Measurements from ENCODE around the gene CLCN7. TPM values are rescaled to one million over a fixed set of nuclear protein-coding genes. Genes with fewer than 3 reads are reported as not detected.

Gene CLCN7
- total RNA-seq, 2 experiments from 2014 or later, result 31.1 to 62.4 TPM

GRCh38 chr16:1486551-1487390 lies 11.9 kb upstream of the CLCN7 start:
- Histone ChIP-seq H3K9me3 (ENCODE audit: low read length) (no peaks in the 10 kb centered on the region), H3K79me2 (ENCODE audit: insufficient read depth, low read depth, low read length) (no peaks in the 10 kb centered on the region), H3K27ac (ENCODE audit: low read depth, low read length, poor library complexity, severe bottlenecking) (no peak overlapping the region), H2AFZ (ENCODE audit: low read length) (no peak overlapping the region), H3K4me1 (ENCODE audit: insufficient read depth, low read length, poor library complexity, severe bottlenecking) (no peaks in the 10 kb centered on the region), H3K36me3 (ENCODE audit: insufficient read depth, low read length) (no peaks in the 10 kb centered on the region), H3K4me2 (ENCODE audit: low read length) (no peak overlapping the region), H4K20me1 (ENCODE audit: insufficient read depth, low read length) (no peaks in the 10 kb centered on the region), H3K4me3 (ENCODE audit: low read depth, low read length, poor library complexity, severe bottlenecking) (no peak overlapping the region), H3K9me2 (ENCODE audit: insufficient read depth, low read length) (no peaks in the 10 kb centered on the region)
- CTCF ChIA-PET (ENCODE audit: unreplicated experiment), result no interaction called here
- BruUV-seq (replicated peaks), result no TSS peak
- no peak for DNase-seq (ENCODE audit: low spot score)
- TF ChIP-seq CTCF (conservative IDR thresholded peaks at IDR 0.05; ENCODE audit: low read length), result no peak
- no peak for TF ChIP-seq EZH2phosphoT487 (IDR thresholded peaks at IDR 0.05; ENCODE audit: borderline replicate concordance, low read depth, low read length)
- intact Hi-C loops (cut with micrococcal nuclease; ENCODE audit: unreplicated experiment), result no loop called here
- POLR2A ChIA-PET, result no interaction called here

DNA sequence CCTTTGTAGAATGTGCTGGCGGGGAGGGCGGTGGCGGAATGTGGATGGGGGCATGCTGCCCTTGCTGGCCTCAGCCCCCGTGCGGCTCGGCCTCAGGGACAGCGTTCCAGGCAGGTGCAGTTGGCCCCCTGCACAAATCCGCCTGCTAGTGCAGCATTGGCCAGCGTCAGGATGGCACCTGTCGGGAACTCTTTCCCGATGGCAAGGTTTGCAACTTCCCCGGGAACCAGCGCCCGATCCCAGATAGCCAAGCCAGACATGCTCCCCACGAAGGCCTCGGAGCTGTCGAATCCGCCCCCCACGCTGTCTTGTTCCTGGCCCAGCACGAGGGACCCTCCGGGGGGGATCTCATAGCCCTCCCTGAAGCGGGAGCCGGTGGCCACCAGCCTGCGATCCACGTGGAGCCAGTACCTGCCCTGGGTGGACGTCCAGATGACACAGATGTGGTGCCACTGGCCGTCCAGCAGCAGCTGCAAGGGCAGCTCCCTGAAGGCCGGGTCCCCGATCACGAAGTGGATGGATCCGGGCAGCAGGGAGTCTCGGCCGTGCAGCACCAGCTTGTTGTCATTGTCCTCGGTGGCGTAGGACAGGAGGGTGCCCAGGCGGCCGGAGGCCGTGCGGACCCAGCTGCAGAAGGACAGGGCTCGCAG lies 11.1 kb upstream of the CLCN7 start:
- no peak overlapping the region for H3K4me3 ChIP-seq (ENCODE audit: low read depth, low read length, poor library complexity, severe bottlenecking)
- TF ChIP-seq CTCF (conservative IDR thresholded peaks at IDR 0.05; ENCODE audit: low read length) (no peak), EZH2phosphoT487 (IDR thresholded peaks at IDR 0.05; ENCODE audit: borderline replicate concordance, low read depth, low read length) (no peak)
- H3K4me2 ChIP-seq (ENCODE audit: low read length), result no peak overlapping the region
- no peak for DNase-seq (ENCODE audit: low spot score)
- no peak overlapping the region for H3K27ac ChIP-seq (ENCODE audit: low read depth, low read length, poor library complexity, severe bottlenecking)
- no peaks in the 10 kb centered on the region for H3K9me2 ChIP-seq (ENCODE audit: insufficient read depth, low read length)
- no peaks in the 10 kb centered on the region for H4K20me1 ChIP-seq (ENCODE audit: insufficient read depth, low read length)
- ChIA-PET POLR2A (no interaction called here), CTCF (ENCODE audit: unreplicated experiment) (no interaction called here)
- no peak overlapping the region for H2AFZ ChIP-seq (ENCODE audit: low read length)
- BruUV-seq (replicated peaks), result no TSS peak
- H3K79me2 ChIP-seq (ENCODE audit: insufficient read depth, low read depth, low read length), result no peaks in the 10 kb centered on the region
- H3K9me3 ChIP-seq (ENCODE audit: low read length), result no peaks in the 10 kb centered on the region
- H3K36me3 ChIP-seq (ENCODE audit: insufficient read depth, low read length), result no peaks in the 10 kb centered on the region
- intact Hi-C loops (cut with micrococcal nuclease; ENCODE audit: unreplicated experiment), result no loop called here
- no peaks in the 10 kb centered on the region for H3K4me1 ChIP-seq (ENCODE audit: insufficient read depth, low read length, poor library complexity, severe bottlenecking)
